NCI-H2081 treated with DMSO at 0.1 percent for 48 hours (cell line): ENCODE data around the gene PIGT.
A peak's percentile ranks its signal among the peaks of the same experiment; 100 is the strongest.

Source experiments
- DNase-seq: peaks from one replicate; lab custom pipeline; 2025; lab: John Stamatoyannopoulos, UW

Gene PIGT

DNA sequence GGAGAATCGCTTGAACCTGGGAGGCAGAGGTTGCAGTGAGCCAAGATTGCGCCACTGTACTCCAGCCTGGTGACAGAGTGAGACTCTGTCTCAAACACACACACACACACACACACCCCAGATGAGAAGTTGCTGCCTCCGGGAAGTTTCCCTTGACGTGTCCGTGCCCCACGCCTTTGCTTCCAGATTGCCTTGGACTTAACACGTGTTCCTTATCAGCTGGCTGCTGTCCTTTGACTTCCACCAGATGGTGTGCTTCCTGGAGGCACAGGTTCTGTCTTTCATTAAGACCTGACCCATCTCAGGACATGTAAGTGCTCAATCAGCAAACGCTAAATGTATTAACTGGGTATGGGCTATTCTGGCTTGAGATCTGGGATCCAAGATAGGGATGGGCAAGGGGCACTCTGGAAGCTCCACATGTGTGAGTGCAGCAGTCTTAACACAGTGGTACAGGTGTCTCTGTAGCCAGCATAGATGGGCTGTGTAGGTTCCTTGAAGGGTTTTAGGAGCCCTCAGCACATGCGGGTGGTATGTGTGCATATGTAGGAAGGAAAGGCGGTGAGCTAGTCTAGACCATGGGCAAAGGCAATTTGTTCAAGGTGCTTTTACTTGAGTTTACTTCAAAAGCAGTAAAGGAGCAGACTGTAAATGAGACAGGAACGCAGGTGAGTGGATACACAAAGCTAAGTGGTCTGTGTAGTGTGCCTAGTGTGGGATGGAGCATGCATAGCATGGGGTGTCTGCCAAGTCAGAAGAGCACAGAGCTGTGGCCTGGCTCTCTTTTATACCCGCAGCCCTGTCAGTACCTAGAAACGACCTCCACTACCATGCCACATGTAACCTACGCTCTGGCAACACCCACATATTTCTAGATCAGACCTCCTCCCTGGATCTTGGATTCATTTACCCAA is 11.6 kb downstream of the PIGT start:
- no peak for DNase-seq

DNA sequence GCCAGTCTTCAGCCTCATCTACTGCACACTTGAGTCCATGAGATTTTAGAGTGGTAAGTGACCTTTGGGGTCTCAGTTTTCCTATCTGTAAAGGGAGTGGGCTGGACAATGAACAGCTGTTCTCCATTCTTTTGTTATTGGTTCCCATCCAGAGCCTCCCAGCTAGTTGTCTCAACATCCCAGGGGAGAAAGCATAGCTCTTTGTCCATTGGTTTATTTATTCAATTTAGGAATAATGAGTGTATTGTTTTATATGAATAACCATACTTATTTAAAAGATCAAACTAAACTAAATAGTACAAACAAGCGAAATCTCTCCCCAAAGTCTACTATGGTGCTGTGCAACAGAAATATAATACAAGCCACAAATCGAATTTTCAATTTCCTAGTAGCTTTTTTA is 13.7 kb downstream of the PIGT start:
- no peak for DNase-seq

DNA sequence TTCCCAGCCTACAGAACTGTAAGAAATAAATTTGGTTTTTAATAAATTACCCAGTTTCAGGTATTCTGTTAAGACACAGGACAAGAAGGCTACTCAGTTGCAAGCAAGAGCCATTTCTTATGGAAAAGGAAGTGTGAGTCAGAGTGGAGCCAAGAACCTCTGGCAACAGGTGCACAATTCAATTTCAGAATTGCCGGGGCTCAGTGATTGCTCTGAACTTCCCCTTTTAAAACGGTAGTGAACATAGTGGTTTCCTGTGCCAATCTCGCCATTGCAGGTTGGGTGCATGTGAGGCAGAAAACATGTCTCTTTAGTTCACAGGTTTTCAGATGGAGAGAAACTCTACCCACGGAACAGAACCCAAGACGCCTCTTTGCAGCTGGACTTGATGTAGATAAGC is 16.4 kb downstream of the PIGT start:
- DNase-seq = no peak

DNA sequence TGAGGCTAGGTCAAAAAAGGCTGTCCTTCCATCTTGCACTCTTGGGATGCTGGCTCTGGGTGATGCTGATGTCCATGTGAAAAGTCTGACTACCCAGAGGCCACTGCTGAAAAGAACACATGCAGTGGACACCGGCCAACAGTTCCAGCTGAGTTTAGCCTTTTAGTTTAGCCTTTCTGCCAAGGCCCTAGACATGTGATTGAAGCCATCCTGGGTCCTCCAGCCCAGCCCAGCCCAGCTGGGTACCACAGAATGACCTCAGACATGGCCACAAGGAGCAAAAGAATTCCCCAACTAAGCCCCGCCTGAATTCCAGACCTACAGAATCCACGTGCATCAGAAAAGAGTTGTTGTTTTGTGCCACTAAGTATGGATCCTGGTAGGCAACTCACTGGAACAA is 17.4 kb downstream of the PIGT start:
- DNase-seq = no peak

- no peak for DNase-seq
Observed at GRCh38 chr20:45433976-45434375, 18.0 kb downstream of the PIGT start.

- peak; percentile 8 for DNase-seq
Observed at GRCh38 chr20:45436732-45437485, 21.0 kb downstream of the PIGT start.

DNA sequence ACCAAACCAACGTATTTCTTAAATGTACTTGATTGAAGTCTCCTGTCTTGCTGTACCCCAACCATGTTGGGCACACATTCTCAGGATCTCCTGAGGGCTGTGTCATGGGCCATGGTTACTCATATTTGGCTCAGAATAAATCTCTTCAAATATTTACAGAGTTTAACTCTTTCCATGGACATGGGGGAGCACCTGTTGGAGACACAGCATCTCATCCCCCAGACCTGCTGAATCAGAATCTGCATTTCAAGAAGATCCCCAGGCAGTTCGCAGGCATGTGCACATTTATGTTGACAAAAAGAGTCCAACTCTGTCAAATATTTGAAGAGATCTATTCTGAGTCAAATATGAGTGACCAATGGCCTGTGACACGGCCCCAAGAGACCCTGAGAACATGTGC is 24.5 kb downstream of the PIGT start:
- no peak for DNase-seq

DNA sequence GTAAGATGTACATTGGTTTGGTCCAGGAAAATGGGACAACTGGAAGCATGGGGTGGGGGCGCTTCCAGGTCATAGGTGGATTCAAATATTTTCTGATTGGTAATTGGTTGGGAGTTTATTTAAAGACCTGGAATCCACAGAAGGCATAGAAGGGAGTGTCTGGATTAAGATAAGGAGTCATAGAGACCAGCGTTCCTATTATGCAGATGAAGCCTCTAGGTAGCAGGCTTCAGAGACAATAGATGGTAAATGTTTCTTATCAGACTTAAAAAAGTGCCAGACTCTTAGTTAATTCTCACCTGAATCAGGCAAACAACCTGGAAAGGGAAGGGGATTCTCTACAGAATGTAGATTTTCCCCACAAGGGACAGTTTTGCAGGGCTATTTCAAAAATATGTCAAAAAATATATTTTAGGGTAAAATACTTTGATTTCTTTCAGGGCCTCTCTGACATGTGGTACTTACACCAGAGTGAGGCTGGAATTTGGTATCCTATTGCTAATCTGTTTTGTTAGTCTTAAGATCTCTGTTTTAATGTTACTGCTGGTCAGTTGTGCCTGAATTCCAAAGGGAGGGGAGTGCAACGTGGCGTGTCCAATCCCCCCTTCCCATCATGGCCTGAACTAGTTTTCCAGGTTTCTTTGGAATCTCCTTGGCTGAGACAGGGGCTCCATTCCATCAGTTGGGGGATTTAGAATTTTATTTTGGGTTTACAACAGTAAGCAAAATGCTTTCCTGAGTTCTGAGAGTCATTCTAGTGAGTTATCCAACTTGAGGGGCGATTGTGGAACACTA is 25.1 kb downstream of the PIGT start:
- DNase-seq = no peak

DNA sequence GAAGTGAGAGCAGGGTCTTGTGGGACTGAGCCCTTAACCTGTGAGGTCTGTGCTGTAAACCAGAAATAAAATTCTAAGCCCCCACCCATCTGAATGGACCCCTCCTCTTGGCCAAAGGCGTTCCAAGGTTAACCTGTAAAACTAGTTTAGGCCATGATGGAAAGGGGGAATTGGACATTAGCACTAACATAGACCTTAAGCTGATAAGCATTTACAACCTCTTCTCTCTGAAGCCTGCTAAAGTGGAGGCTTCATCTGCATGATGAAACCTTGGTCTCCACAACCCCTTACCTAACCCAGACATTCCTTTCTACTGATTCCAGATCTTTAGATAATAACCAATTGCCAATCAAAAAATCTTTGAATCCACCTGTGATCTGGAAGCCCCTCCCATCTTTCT is 25.8 kb downstream of the PIGT start:
- no peak for DNase-seq

- no peak for DNase-seq
Observed at GRCh38 chr20:45444050-45444449, 28.1 kb downstream of the PIGT start.

GRCh38 chr20:45445805-45446562 is 30.0 kb downstream of the PIGT start:
- DNase-seq = no peak

- no peak for DNase-seq
Observed at GRCh38 chr20:45448270-45448669, 32.3 kb downstream of the PIGT start.

GRCh38 chr20:45449528-45449927 is 33.6 kb downstream of the PIGT start:
- DNase-seq = no peak

DNA sequence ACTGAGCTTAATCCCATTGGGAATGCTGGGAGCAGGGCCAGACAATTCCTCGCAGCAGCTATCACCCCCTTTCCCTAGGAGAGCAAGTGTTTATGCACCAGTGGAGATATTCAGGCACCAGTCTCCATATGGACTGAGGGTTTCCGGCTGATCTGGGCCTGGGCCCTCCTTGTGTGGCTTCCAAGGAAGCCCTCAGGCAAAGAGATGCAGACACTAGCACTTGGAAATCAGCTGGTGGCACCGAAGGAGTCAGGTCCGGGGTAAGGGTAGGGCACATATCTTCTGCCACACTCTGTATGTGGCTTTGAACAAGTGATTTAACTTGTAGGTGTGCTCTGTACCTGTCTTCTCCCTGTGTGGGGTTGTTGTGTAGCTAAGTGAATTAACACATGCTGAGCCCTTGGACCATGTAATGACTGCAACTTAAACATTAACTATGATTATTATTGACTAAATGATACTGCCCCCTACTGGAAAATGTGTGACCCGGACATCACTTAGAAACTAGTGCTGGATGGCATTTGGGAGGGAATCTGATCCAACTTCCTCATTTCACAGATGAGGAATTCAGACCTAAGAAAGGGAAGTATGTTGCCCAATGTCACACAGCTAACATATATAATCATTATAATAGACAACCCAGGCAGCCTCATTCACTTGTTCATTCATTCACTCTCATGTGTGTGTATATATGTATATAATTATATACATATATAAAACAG is 34.3 kb downstream of the PIGT start:
- DNase-seq = peak; percentile 31

DNA sequence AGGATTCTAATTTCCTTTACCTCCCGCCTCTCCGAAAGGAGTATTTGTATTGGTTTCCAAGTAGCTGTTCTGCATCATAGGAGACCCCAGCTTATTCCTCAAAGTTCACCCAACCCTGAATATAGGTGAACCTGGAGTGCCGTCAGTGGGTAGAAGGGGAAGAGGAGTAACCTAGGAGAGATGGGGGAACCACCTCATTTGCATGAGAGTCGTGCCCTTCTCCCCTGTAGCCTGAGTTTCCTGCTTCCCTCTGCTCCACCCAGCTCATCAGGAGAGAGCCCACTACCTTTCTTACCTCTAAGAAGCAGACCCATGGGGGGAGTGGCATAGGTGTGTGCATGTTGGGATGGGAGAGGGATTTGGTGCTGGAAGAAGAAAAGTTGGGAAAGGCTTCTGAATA is 36.3 kb downstream of the PIGT start:
- no peak for DNase-seq

- no peak for DNase-seq
Observed at GRCh38 chr20:45452772-45453691, 37.1 kb downstream of the PIGT start.

GRCh38 chr20:45456632-45457031 is 40.7 kb downstream of the PIGT start:
- DNase-seq = no peak

DNA sequence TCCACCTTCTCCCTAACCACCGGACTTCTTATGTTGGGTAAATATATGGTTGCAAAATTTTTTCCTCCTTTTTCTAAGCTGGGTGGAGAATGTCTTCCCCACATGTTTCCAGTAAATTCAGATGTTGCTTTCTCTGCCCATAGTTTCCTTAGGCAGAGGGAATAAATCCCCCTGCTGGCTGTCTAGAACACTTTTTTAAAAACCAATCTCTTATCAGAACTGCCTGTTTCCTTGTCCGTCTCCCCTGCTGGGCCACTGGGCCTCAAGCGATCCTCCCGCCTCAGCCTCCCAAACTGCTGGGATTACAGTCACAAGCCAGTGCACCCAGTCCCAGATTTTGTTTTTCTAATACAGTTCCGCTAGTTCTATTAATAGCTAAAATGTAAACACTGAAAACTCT is 43.7 kb downstream of the PIGT start:
- DNase-seq = no peak

DNA sequence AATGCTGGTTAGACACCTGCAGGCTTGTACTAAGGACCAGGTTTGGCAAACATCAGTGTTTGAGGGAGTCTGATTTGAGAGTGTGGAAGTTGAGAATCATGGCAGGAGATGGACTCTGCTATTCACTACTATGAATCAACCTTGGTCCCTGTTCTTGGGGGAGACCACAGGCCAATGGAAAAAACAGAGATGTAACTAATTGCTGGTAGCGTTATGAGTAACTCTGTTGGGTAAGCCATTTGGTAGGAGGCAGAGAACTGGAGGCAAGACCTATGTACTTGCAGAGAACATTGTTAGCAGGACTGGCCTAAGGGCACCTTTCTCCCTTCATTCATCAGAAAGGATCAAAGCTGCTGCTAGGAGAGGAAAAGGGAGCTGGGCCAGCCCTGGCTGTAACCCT is 45.3 kb downstream of the PIGT start:
- DNase-seq = no peak
